C4-2B (cell line): Measurements from ENCODE around the gene TFEB.

Experiments
- H3K27ac ChIP-seq: fragments of 450-650 bp; 2 replicates; pipeline ENCODE4 v1.5.1; 2017
- CTCF ChIP-seq: fragments of 450-650 bp; conservative IDR thresholded peaks from 2 replicates; pipeline ENCODE4 v1.5.1; 2017; ENCODE audit warnings: mild to moderate bottlenecking
- ZFX ChIP-seq: fragments of 450-650 bp; IDR thresholded peaks from 2 replicates; pipeline ENCODE4 v1.6.1; 2017

TFEB gene

GRCh38 chr6:41741625-41742490 lies 6.5 kb upstream of the TFEB start:
- no peak for TF ChIP-seq CTCF
- no peak for TF ChIP-seq ZFX
- H3K27ac ChIP-seq, result no peak overlapping the region

GRCh38 chr6:41740366-41741162 lies 5.2 kb upstream of the TFEB start:
- no peak overlapping the region for H3K27ac ChIP-seq
- TF ChIP-seq CTCF (no peak), ZFX (no peak)

GRCh38 chr6:41739041-41739440 lies 3.6 kb upstream of the TFEB start:
- no peak overlapping the region for H3K27ac ChIP-seq
- TF ChIP-seq ZFX, result no peak
- no peak for TF ChIP-seq CTCF

GRCh38 chr6:41737591-41738130 lies 2.3 kb upstream of the TFEB start:
- H3K27ac ChIP-seq, result no peak overlapping the region
- TF ChIP-seq ZFX (no peak), CTCF (no peak)

- H3K27ac ChIP-seq, result no peak overlapping the region
- TF ChIP-seq CTCF, result no peak
- no peak for TF ChIP-seq ZFX
Measured at GRCh38 chr6:41736800-41737555, 1.6 kb upstream of the TFEB start.

- H3K27ac ChIP-seq, result no peak overlapping the region
- no peak for TF ChIP-seq CTCF
Measured at GRCh38 chr6:41736186-41736733, 852 bp upstream of the TFEB start.
